GM18909 (cell line): ENCODE measurements around the gene TMEM63C.

Source experiments
- ATAC-seq: cut with Tn5 transposase; IDR thresholded peaks from one replicate; pipeline ENCODE4 v1.9.1; 2021; ENCODE audit warnings: mild to moderate bottlenecking; ENCODE audit not compliant: unreplicated experiment, poor library complexity

TMEM63C gene

GRCh38 chr14:77181603-77182437 lies at the start of gene TMEM63C:
TSS of gene TMEM63C (plus strand) at chr14:77181798. CDS start at chr14:77218814, 37,016 bp downstream.
- peak; percentile 76 for ATAC-seq

GRCh38 chr14:77131871-77132486 lies 49.6 kb upstream of the TMEM63C start:
- ATAC-seq = no peak

- no peak for ATAC-seq
These were observed 47.8 kb upstream of the TMEM63C start for GRCh38 chr14:77133720-77134338.

- ATAC-seq = no peak
These were observed 42.6 kb upstream of the TMEM63C start for GRCh38 chr14:77139022-77139421.

GRCh38 chr14:77139540-77140358 lies 41.8 kb upstream of the TMEM63C start:
- ATAC-seq = no peak

- ATAC-seq = no peak
These were observed 41.0 kb upstream of the TMEM63C start for GRCh38 chr14:77140359-77141213.

- no peak for ATAC-seq
These were observed 40.2 kb upstream of the TMEM63C start, which contains the start of gene ZDHHC22 for GRCh38 chr14:77141214-77142004. TSS of gene ZDHHC22 (minus strand) at chr14:77141791. CDS start at chr14:77139738, 2,053 bp downstream.

- ATAC-seq = no peak
These were observed 39.4 kb upstream of the TMEM63C start for GRCh38 chr14:77142005-77142800.

- ATAC-seq = no peak
These were observed 38.5 kb upstream of the TMEM63C start for GRCh38 chr14:77143071-77143470.

GRCh38 chr14:77144412-77145115 lies 37.0 kb upstream of the TMEM63C start:
- ATAC-seq = no peak

GRCh38 chr14:77145975-77146740 lies 35.4 kb upstream of the TMEM63C start:
- ATAC-seq = no peak

- ATAC-seq = no peak
These were observed 32.9 kb upstream of the TMEM63C start for GRCh38 chr14:77148510-77149231.

- no peak for ATAC-seq
These were observed 30.4 kb upstream of the TMEM63C start for GRCh38 chr14:77151245-77151644.

- no peak for ATAC-seq
These were observed 29.5 kb upstream of the TMEM63C start for GRCh38 chr14:77151918-77152588.

- no peak for ATAC-seq
These were observed 27.8 kb upstream of the TMEM63C start for GRCh38 chr14:77153802-77154201.
